ENCODE results near the gene ATP1B1. TPM values are rescaled to one million over a fixed set of nuclear protein-coding genes. Genes with fewer than 3 reads are reported as not detected.

ATP1B1 gene
- total and polyA plus RNA-seq, 2 of the 13 experiments (the other 11 are each of a cell fraction or from before 2014, with no cell fraction given), result 134 to 135 TPM

DNA sequence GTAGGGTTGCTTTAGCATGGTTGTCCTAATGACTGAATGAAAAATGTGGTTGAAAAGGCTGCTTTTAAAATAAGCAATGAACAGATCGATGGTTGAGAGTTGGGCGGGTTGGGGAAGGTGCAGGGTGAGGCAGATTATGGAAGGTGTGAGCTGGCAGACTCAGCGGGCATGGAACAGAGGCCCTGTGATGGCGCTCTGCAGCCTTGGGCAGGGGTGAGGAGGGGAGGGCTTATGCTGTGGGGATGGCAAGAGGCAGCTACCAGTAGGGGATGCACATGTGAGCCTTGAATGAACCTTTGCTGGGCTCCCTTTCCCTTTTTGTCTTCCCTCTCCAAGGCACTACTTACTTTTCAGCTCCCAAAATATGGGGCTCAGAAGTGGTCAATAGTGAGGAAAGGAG lies 30.9 kb downstream of the ATP1B1 start:
- no peaks in the 10 kb centered on the region for H4K20me1 ChIP-seq (ENCODE audit: insufficient read depth, low read length)
- FAIRE-seq (no peak), DNase-seq (ENCODE audit: low spot score) (no peak), ATAC-seq (peak; percentile 31)
- H3K4me1 ChIP-seq (ENCODE audit: insufficient read depth, low read length), result peaks cover 21% of the 10 kb centered on the region
- WGBS (ENCODE audit: low lambda C conversion rate), result 99% methylated on average over 4 of the region's 4 CpGs
- H2AFZ ChIP-seq (ENCODE audit: low read length), result no peak overlapping the region
- no peaks in the 10 kb centered on the region for H3K79me2 ChIP-seq (ENCODE audit: insufficient read depth, low read length)
- H3K9ac ChIP-seq (ENCODE audit: insufficient read depth, low read depth, low read length), result no peak overlapping the region
- CTCF ChIA-PET (ENCODE audit: low intra/inter-chr PET ratio, low total read pairs), result no interaction called here
- intact Hi-C loops (cut with micrococcal nuclease; ENCODE audit: unreplicated experiment) (no loop called here), in situ Hi-C loops (cut with HindIII; ENCODE audit: extremely low pct_ligation_motif_present, low pct_unique_long_range_greater_than_20kb) (no loop called here)
- no peak overlapping the region for H3K4me2 ChIP-seq (ENCODE audit: low read depth, low read length)
- H3K27ac ChIP-seq (ENCODE audit: extremely low read length, insufficient read depth, low read length), result no peak overlapping the region
- H3K9me3 ChIP-seq (ENCODE audit: low read length), result no peaks in the 10 kb centered on the region
- no peaks in the 10 kb centered on the region for H3K27me3 ChIP-seq (ENCODE audit: control insufficient read depth in 1 of 2, insufficient read depth in 2 of 2, low read length in 2 of 2)
- POLR2A ChIA-PET, result no interaction called here
- TF ChIP-seq EP300 (IDR thresholded peaks at IDR 0.05; ENCODE audit: low read depth in 2 of 2, low read length in 2 of 2), result no peak
- TF ChIP-seq EP300 (CRISPR knock-in tag; IDR thresholded peaks at IDR 0.05; ENCODE audit: borderline replicate concordance), result no peak
- TF ChIP-seq ZSCAN25 (CRISPR knock-in tag; IDR thresholded peaks at IDR 0.05), result peak; percentile 93
- peaks cover 2 to 5% of the 10 kb centered on the region in 2 experiments; a peak in 4 of 5 replicates for H3K36me3 ChIP-seq (replicated peaks in 1 of 2; ENCODE audit: control insufficient read depth in 1 of 2, insufficient read depth in 2 of 2, low read length in 2 of 2)
- no peak overlapping the region for H3K4me3 ChIP-seq (replicated peaks in 1 of 3; ENCODE audit: insufficient read depth in 1 of 3, low read depth in 2 of 3, low read length in 3 of 3)
- no TSS peak for BruUV-seq (replicated peaks)

DNA sequence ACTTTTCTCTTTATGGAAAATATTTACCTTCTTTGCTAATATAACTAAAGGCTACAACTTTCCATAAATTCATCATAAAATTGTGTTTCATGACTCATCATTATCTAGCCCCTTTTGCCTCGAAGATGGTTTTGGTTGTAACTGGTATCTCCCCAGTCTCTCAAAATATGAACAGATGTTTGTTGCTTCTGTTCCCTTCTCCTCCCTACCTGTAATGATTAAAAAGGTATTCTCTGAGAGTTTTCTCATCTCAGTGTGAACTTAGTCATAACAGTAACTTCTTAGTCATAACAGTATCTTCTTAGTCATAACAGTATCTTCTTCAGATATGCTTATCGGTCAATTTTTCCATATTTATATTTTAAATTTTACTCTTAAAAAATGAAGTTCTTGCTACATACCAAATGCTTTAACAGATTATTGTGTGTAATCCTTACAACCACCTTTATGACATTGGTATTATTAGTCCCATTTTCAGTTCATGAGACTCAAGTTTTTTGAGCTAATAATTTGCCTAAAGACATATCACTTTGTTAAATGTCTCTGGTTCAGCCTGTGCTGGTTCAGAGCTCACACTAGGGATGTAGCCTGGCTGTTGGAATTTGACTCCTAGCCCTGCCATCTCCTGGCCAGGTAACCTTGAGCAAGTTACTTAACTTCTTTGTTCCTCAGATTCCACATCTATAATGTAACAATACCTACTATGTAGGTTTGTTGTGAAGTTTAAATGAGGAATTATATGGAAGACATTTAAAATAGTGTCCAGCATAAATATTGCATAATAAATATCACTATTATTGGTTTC lies 32.6 kb downstream of the ATP1B1 start:
- FAIRE-seq, result peak; percentile 63
- no peak for TF ChIP-seq SOX6 (IDR thresholded peaks at IDR 0.05)
- peak; percentile 65 for TF ChIP-seq SOX6 (CRISPR knock-in tag; IDR thresholded peaks at IDR 0.05)
- peak; percentile 54; the same call in 1 of the 2 replicates for TF ChIP-seq NFE2L2 (IDR thresholded peaks at IDR 0.05; ENCODE audit: low read length)
- peak; percentile 78 for TF ChIP-seq TEAD3 (CRISPR knock-in tag; optimal IDR thresholded peaks at IDR 0.05; ENCODE audit: borderline replicate concordance)
- no peak for TF ChIP-seq NR1H2 (CRISPR knock-in tag; IDR thresholded peaks at IDR 0.05; ENCODE audit: borderline replicate concordance, low read depth)
- TF ChIP-seq, protein P1, sequence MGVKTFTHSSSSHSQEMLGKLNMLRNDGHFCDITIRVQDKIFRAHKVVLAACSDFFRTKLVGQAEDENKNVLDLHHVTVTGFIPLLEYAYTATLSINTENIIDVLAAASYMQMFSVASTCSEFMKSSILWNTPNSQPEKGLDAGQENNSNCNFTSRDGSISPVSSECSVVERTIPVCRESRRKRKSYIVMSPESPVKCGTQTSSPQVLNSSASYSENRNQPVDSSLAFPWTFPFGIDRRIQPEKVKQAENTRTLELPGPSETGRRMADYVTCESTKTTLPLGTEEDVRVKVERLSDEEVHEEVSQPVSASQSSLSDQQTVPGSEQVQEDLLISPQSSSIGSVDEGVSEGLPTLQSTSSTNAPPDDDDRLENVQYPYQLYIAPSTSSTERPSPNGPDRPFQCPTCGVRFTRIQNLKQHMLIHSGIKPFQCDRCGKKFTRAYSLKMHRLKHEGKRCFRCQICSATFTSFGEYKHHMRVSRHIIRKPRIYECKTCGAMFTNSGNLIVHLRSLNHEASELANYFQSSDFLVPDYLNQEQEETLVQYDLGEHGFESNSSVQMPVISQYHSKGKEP (CRISPR knock-in tag; IDR thresholded peaks at IDR 0.05), result no peak
- TF ChIP-seq SOX13 (IDR thresholded peaks at IDR 0.05), result no peak
- peak in 1 of 2 experiments; percentile 78; a peak in 2 of 4 replicates for TF ChIP-seq SOX13 (CRISPR knock-in tag; conservative IDR thresholded peaks at IDR 0.05 in 1 of 2, IDR thresholded peaks at IDR 0.05 in 1 of 2)
- no peak for TF ChIP-seq SMAD1 (CRISPR knock-in tag; IDR thresholded peaks at IDR 0.05; ENCODE audit: borderline replicate concordance, low read depth)
- TF ChIP-seq SIX4 (CRISPR knock-in tag; IDR thresholded peaks at IDR 0.05), result 0 out of 2 replicates have a peak, but pooled peaks have one; percentile 22
- peak; percentile 58 for TF ChIP-seq MAFF (IDR thresholded peaks at IDR 0.05; ENCODE audit: low read depth, low read length)

More for the DNA sequence above, 32.6 kb downstream of the ATP1B1 start:
- DNase-seq (ENCODE audit: low spot score), result peak; percentile 28
- intact Hi-C loops (cut with micrococcal nuclease; ENCODE audit: unreplicated experiment), result no loop called here
- Histone ChIP-seq H3K4me3 (replicated peaks in 1 of 3; ENCODE audit: insufficient read depth in 1 of 3, low read depth in 2 of 3, low read length in 3 of 3) (no peak overlapping the region), H3K27ac (ENCODE audit: extremely low read length, insufficient read depth, low read length) (no peak overlapping the region), H2AFZ (ENCODE audit: low read length) (no peak overlapping the region), H3K79me2 (ENCODE audit: insufficient read depth, low read length) (no peaks in the 10 kb centered on the region), H3K9ac (ENCODE audit: insufficient read depth, low read depth, low read length) (no peak overlapping the region), H4K20me1 (ENCODE audit: insufficient read depth, low read length) (no peaks in the 10 kb centered on the region), H3K27me3 (ENCODE audit: control insufficient read depth in 1 of 2, insufficient read depth in 2 of 2, low read length in 2 of 2) (no peaks in the 10 kb centered on the region), H3K4me2 (ENCODE audit: low read depth, low read length) (0 out of 2 replicates have a peak overlapping the region, but pooled peaks have one; percentile 15), H3K9me3 (ENCODE audit: low read length) (no peaks in the 10 kb centered on the region), H3K36me3 (replicated peaks in 1 of 2; ENCODE audit: control insufficient read depth in 1 of 2, insufficient read depth in 2 of 2, low read length in 2 of 2) (no peaks in the 10 kb centered on the region), H3K4me1 (ENCODE audit: insufficient read depth, low read length) (peaks cover 38% of the 10 kb centered on the region)
- POLR2A ChIA-PET, result no interaction called here
- CTCF ChIA-PET (ENCODE audit: low intra/inter-chr PET ratio, low total read pairs), result no interaction called here
- no TSS peak for BruUV-seq (replicated peaks)
- in situ Hi-C loops (cut with HindIII; ENCODE audit: extremely low pct_ligation_motif_present, low pct_unique_long_range_greater_than_20kb), result no loop called here
- 92% methylated on average over 2 of the region's 2 CpGs for WGBS (ENCODE audit: low lambda C conversion rate)
- ATAC-seq, result peak; percentile 53
